Omental fat pad (tissue), 4 donors: ENCODE results near the gene HOXC10. TPM values are rescaled to one million over a fixed set of nuclear protein-coding genes. Genes with fewer than 3 reads are reported as not detected.

Experiments used
- ATAC-seq: fragments of 150-250 bp; one replicate; pipeline ENCODE4 v1.9.1; 2016; ENCODE audit warnings: mild to moderate bottlenecking, moderate library complexity; ENCODE audit not compliant: low FRiP score
- DNase-seq: peaks from one replicate; pipeline ENCODE4 v3.0.0-alpha.2; 2019; ENCODE audit warnings: low spot score
- CTCF ChIP-seq, 3 donors: fragments of 450-650 bp; IDR thresholded peaks; one replicate each; pipeline ENCODE4 v1.5.1; 2016 to 2017; ENCODE audit warnings: antibody characterized with exemption in 3 of 3, mild to moderate bottlenecking in 3 of 3, moderate library complexity in 2 of 3
- total RNA-seq, 4 donors: library from RNA; depleted of rRNA; stranded (reverse); fragments of >200 nt; gene quantifications; one replicate each; pipeline ENCODE4 v1.1.0, GENCODE V29; 2016

Gene HOXC10
- total RNA-seq, 4 donors from 2014 or later = not detected

- TF ChIP-seq CTCF (IDR thresholded peaks at IDR 0.05) = no peak
- ATAC-seq (no peak), DNase-seq (no peak)
Measured at GRCh38 chr12:53955776-53956250, 29.1 kb upstream of the HOXC10 start.

GRCh38 chr12:53956251-53956887, 28.6 kb upstream of the HOXC10 start:
- DNase-seq = no peak
- TF ChIP-seq CTCF (IDR thresholded peaks at IDR 0.05) = no peak
- no peak for ATAC-seq

GRCh38 chr12:53956914-53957536, 27.9 kb upstream of the HOXC10 start:
- DNase-seq = no peak
- no peak for ATAC-seq
- TF ChIP-seq CTCF (IDR thresholded peaks at IDR 0.05) = no peak

GRCh38 chr12:53958128-53958527, 26.8 kb upstream of the HOXC10 start:
- no peak for TF ChIP-seq CTCF (IDR thresholded peaks at IDR 0.05)
- ATAC-seq (no peak), DNase-seq (no peak)

GRCh38 chr12:53959314-53959713, 25.6 kb upstream of the HOXC10 start:
- no peak for DNase-seq
- TF ChIP-seq CTCF (IDR thresholded peaks at IDR 0.05) = no peak
- ATAC-seq = no peak

GRCh38 chr12:53960187-53961024, 24.5 kb upstream of the HOXC10 start:
- ATAC-seq (no peak), DNase-seq (no peak)
- TF ChIP-seq CTCF (IDR thresholded peaks at IDR 0.05) = no peak
